IMR-90 (cell line): ENCODE results near the gene ELMO1. TPM values are rescaled to one million over a fixed set of nuclear protein-coding genes. Genes with fewer than 3 reads are reported as not detected.

Source experiments
- ATAC-seq: fragments of 200-7000 bp; cut with Tn5 transposase; 2 replicates; pipeline ENCODE4 v1.9.1; 2020; ENCODE audit warnings: low read depth, mild to moderate bottlenecking, moderate library complexity
- BruUV-seq: library from RNA; stranded (reverse); fragments of 400-500 nt; replicated peaks from 2 replicates; lab custom pipeline; 2021; lab: Mats Ljungman, UMichigan
- CTCF ChIA-PET: fragments of 300-600 bp; formaldehyde crosslinking; extraction: SDS; loops from one replicate; lab custom pipeline; 2021; ENCODE audit warnings: antibody characterized with exemption; lab: Yijun Ruan, JAX
- POLR2A ChIA-PET: fragments of 300-600 bp; sonication (Branson Sonifier 250); formaldehyde crosslinking; loops from one replicate; lab custom pipeline; 2022; ENCODE audit warnings: antibody characterized with exemption; ENCODE audit not compliant: unreplicated experiment; lab: Charles Lee
- DNase-seq: peaks from one replicate; pipeline ENCODE4 v3.0.0; 2013
- H2AFZ ChIP-seq: replicated peaks from 2 replicates; pipeline ENCODE3; 2013; ENCODE audit warnings: low read length, mild to moderate bottlenecking; ENCODE audit not compliant: poor library complexity
- H2AK5ac ChIP-seq: 2 replicates; pipeline ENCODE4 v1.6.1; 2013; ENCODE audit warnings: low read depth, low read length, inconsistent platforms
- H2AK9ac ChIP-seq: replicated peaks from 2 replicates; pipeline ENCODE3; 2013; ENCODE audit warnings: mild to moderate bottlenecking, low read depth, low read length, moderate library complexity; ENCODE audit not compliant: poor library complexity
- H2BK120ac ChIP-seq: 2 replicates; pipeline ENCODE4 v1.6.1; 2013; ENCODE audit warnings: low read depth, low read length, inconsistent platforms
- H2BK15ac ChIP-seq: 3 replicates; pipeline ENCODE4 v1.6.1; 2013; ENCODE audit warnings: low read depth, low read length, inconsistent platforms
- H2BK20ac ChIP-seq: 2 replicates; pipeline ENCODE4 v1.6.1; 2013; ENCODE audit warnings: low read depth, mild to moderate bottlenecking, inconsistent platforms, low read length, moderate library complexity
- H2BK5ac ChIP-seq: 2 replicates; pipeline ENCODE4 v1.6.1; 2013; ENCODE audit warnings: mild to moderate bottlenecking, low read depth, low read length, inconsistent platforms; ENCODE audit not compliant: poor library complexity, severe bottlenecking
- H3K14ac ChIP-seq: replicated peaks from 2 replicates; pipeline ENCODE4 v1.6.1; 2013; ENCODE audit warnings: low read depth, low read length, inconsistent platforms
- H3K18ac ChIP-seq: 2 replicates; pipeline ENCODE4 v1.6.1; 2013; ENCODE audit warnings: low read depth, low read length, control low read depth
- H3K23ac ChIP-seq: 2 replicates; pipeline ENCODE4 v1.6.1; 2013; ENCODE audit warnings: low read depth, low read length, inconsistent platforms
- H3K27ac ChIP-seq: 2 replicates; pipeline ENCODE4 v1.5.1; 2013; ENCODE audit warnings: mild to moderate bottlenecking, control low read depth, low read length; ENCODE audit not compliant: insufficient read depth
- H3K27me3 ChIP-seq: 2 replicates; pipeline ENCODE4 v1.6.1; 2013; ENCODE audit warnings: low read length; ENCODE audit not compliant: control insufficient read depth, insufficient read depth
- H3K36me3 ChIP-seq: 2 replicates; pipeline ENCODE4 v1.6.1; 2013; ENCODE audit warnings: low read length, mixed read lengths; ENCODE audit not compliant: control insufficient read depth, insufficient read depth
- H3K4ac ChIP-seq: 2 replicates; pipeline ENCODE4 v1.6.1; 2013; ENCODE audit warnings: low read depth, low read length, inconsistent platforms
- H3K4me1 ChIP-seq: 2 replicates; pipeline ENCODE4 v1.6.1; 2013; ENCODE audit warnings: low read length, mixed read lengths; ENCODE audit not compliant: control insufficient read depth, insufficient read depth
- H3K4me2 ChIP-seq: 2 replicates; pipeline ENCODE4 v1.6.1; 2013; ENCODE audit warnings: low read depth, mild to moderate bottlenecking, control low read depth, low read length, moderate library complexity
- H3K4me3 ChIP-seq: 2 replicates; pipeline ENCODE4 v1.5.1; 2013; ENCODE audit warnings: low read depth, mild to moderate bottlenecking, control low read depth, low read length, moderate library complexity; ENCODE audit not compliant: insufficient read depth
- H3K56ac ChIP-seq: 2 replicates; pipeline ENCODE4 v1.6.1; 2013; ENCODE audit warnings: low read length, inconsistent platforms; ENCODE audit not compliant: insufficient read depth; ENCODE audit errors: extremely low read depth
- H3K79me1 ChIP-seq, 2 experiments: 2 replicates each; pipeline ENCODE4 v1.6.1; 2013; ENCODE audit warnings: low read length in 2 of 2, inconsistent platforms in 1 of 2, low read depth in 1 of 2
- H3K9ac ChIP-seq: 2 replicates; pipeline ENCODE4 v1.6.1; 2013; ENCODE audit warnings: low read depth, low read length, control low read depth
- H3K9me1 ChIP-seq: 2 replicates; pipeline ENCODE4 v1.6.1; 2013; ENCODE audit warnings: low read length, inconsistent platforms; ENCODE audit not compliant: insufficient read depth
- H3K9me3 ChIP-seq: 2 replicates; pipeline ENCODE4 v1.6.1; 2013; ENCODE audit warnings: low read length; ENCODE audit not compliant: control insufficient read depth, insufficient read depth
- H4K20me1 ChIP-seq: 2 replicates; pipeline ENCODE4 v1.6.1; 2013; ENCODE audit warnings: low read length, inconsistent platforms; ENCODE audit not compliant: insufficient read depth
- H4K5ac ChIP-seq: 2 replicates; pipeline ENCODE4 v1.6.1; 2013; ENCODE audit warnings: mild to moderate bottlenecking, low read depth, low read length, control low read depth
- H4K8ac ChIP-seq, 2 experiments: 2 replicates each; pipeline ENCODE4 v1.6.1; 2013; ENCODE audit warnings: low read depth in 2 of 2, low read length in 2 of 2, control low read depth in 1 of 2, inconsistent platforms in 1 of 2
- H4K91ac ChIP-seq: 2 replicates; pipeline ENCODE4 v1.6.1; 2013; ENCODE audit warnings: low read depth, low read length, inconsistent platforms; ENCODE audit not compliant: insufficient read depth
- BHLHE40 ChIP-seq: fragments of 150-350 bp; IDR thresholded peaks from 2 replicates; pipeline ENCODE4 v1.6.1; 2016; ENCODE audit warnings: mild to moderate bottlenecking, low read depth, low read length
- CHD1 ChIP-seq: IDR thresholded peaks from 2 replicates; pipeline ENCODE4 v1.6.1; 2012; ENCODE audit warnings: low read depth, low read length, improper control_type of control experiment
- ELK1 ChIP-seq: fragments of 150-350 bp; IDR thresholded peaks from 2 replicates; pipeline ENCODE4 v1.6.1; 2016; ENCODE audit warnings: low read depth, mild to moderate bottlenecking, low read length, moderate library complexity, borderline replicate concordance
- FOS ChIP-seq: fragments of 150-350 bp; IDR thresholded peaks from 2 replicates; pipeline ENCODE4 v1.6.1; 2016; ENCODE audit warnings: low read depth, low read length
- MAFK ChIP-seq: IDR thresholded peaks from 2 replicates; pipeline ENCODE4 v1.6.1; 2012; ENCODE audit warnings: low read depth, low read length, improper control_type of control experiment
- MAZ ChIP-seq: IDR thresholded peaks from 2 replicates; pipeline ENCODE4 v1.6.1; 2012; ENCODE audit warnings: low read depth, mild to moderate bottlenecking, low read length, improper control_type of control experiment, moderate library complexity, borderline replicate concordance
- MXI1 ChIP-seq: IDR thresholded peaks from 2 replicates; pipeline ENCODE4 v1.6.1; 2012; ENCODE audit warnings: low read depth, mild to moderate bottlenecking, low read length, moderate library complexity, borderline replicate concordance
- NFE2L2 ChIP-seq: fragments of 150-350 bp; IDR thresholded peaks from 2 replicates; pipeline ENCODE4 v1.6.1; 2016; ENCODE audit warnings: low read depth, mild to moderate bottlenecking, low read length
- POLR2A ChIP-seq: IDR thresholded peaks from 2 replicates; pipeline ENCODE4 v1.6.1; 2012; ENCODE audit warnings: mild to moderate bottlenecking, low read depth, low read length
- WGBS, 2 experiments: methylation state at CpG; one replicate each; pipeline versions ENCODE4 v1.1.5 to v1.1.7; 2013; ENCODE audit warnings: missing lambda C conversion rate in 2 of 2; ENCODE audit not compliant: insufficient read length in 1 of 2; ENCODE audit errors: extremely low coverage in 2 of 2; 5-methylcytosine and 5-hydroxymethylcytosine counted together
- dilution Hi-C: fragments of 300-500 bp; cut with HindIII; formaldehyde crosslinking; loops from one replicate; pipeline ENCODE4 v1.14.3; 2018; ENCODE audit warnings: low sequenced_read_pairs; ENCODE audit not compliant: unreplicated experiment
- in situ Hi-C: fragments of 300-500 bp; cut with MboI; formaldehyde crosslinking; loops from 3 replicates; pipeline ENCODE4 v1.14.3; 2019; ENCODE audit warnings: low sequenced_read_pairs, inconsistent platforms, mixed read lengths
- intact Hi-C: fragments of 100-400 bp; cut with micrococcal nuclease; formaldehyde crosslinking; loops from 2 replicates; pipeline ENCODE4 v1.10.0; 2022
- polyA plus RNA-seq, 3 experiments: library from polyadenylated mRNA; depleted of rRNA; stranded (reverse); fragments of >200 nt; gene quantifications; 2 replicates each; pipeline ENCODE4 v1.2.3, GENCODE V29; 2012; ENCODE audit warnings: low replicate concordance in 1 of 3
- total RNA-seq: library from RNA; depleted of rRNA; stranded (reverse); fragments of >200 nt; gene quantifications from 2 replicates; pipeline ENCODE4 v1.2.3, GENCODE V29; 2012
- TF ChIP-seq, protein P1 (sequence below): conservative IDR thresholded peaks from 2 replicates; pipeline ENCODE4 v1.5.1; 2012; ENCODE audit warnings: mild to moderate bottlenecking, low read depth, low read length, improper control_type of control experiment
- TF ChIP-seq, protein P2 (sequence below): fragments of 150-350 bp; IDR thresholded peaks from 2 replicates; pipeline ENCODE4 v1.6.1; 2017; ENCODE audit warnings: mild to moderate bottlenecking, antibody characterized with exemption, low read length, low read depth

The ELMO1 gene
- total and polyA plus RNA-seq, 2 of the 4 experiments (the other 2 are of a cell fraction) = 0.03 TPM; not detected in 1

- H3K14ac ChIP-seq = no peak overlapping the region
- H3K56ac ChIP-seq = no peak overlapping the region
- H3K27ac ChIP-seq = no peak overlapping the region
- no peaks in the 10 kb centered on the region for H4K20me1 ChIP-seq
- H3K9ac ChIP-seq = no peak overlapping the region
- H3K18ac ChIP-seq = no peak overlapping the region
- H2AK9ac ChIP-seq = no peak overlapping the region
- no peak for ATAC-seq
- H3K27me3 ChIP-seq = no peaks in the 10 kb centered on the region
- H2BK5ac ChIP-seq = no peak overlapping the region
- H3K79me1 ChIP-seq = no peaks in the 10 kb centered on the region
- WGBS, 2 experiments = 100% methylated on average over 1 of the region's 5 CpGs; no CpG with 5 or more reads in 1 of the 2 experiments
- no peak overlapping the region for H4K8ac ChIP-seq
- dilution Hi-C loops = no loop called here
- no peak overlapping the region for H4K5ac ChIP-seq
- TF ChIP-seq FOS (no peak), CHD1 (no peak), POLR2A (no peak), MAFK (no peak), NFE2L2 (no peak), MAZ (no peak), BHLHE40 (no peak), ELK1 (no peak), MXI1 (no peak)
- TF ChIP-seq, protein P1, sequence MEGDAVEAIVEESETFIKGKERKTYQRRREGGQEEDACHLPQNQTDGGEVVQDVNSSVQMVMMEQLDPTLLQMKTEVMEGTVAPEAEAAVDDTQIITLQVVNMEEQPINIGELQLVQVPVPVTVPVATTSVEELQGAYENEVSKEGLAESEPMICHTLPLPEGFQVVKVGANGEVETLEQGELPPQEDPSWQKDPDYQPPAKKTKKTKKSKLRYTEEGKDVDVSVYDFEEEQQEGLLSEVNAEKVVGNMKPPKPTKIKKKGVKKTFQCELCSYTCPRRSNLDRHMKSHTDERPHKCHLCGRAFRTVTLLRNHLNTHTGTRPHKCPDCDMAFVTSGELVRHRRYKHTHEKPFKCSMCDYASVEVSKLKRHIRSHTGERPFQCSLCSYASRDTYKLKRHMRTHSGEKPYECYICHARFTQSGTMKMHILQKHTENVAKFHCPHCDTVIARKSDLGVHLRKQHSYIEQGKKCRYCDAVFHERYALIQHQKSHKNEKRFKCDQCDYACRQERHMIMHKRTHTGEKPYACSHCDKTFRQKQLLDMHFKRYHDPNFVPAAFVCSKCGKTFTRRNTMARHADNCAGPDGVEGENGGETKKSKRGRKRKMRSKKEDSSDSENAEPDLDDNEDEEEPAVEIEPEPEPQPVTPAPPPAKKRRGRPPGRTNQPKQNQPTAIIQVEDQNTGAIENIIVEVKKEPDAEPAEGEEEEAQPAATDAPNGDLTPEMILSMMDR = no peak
- TF ChIP-seq, protein P2, sequence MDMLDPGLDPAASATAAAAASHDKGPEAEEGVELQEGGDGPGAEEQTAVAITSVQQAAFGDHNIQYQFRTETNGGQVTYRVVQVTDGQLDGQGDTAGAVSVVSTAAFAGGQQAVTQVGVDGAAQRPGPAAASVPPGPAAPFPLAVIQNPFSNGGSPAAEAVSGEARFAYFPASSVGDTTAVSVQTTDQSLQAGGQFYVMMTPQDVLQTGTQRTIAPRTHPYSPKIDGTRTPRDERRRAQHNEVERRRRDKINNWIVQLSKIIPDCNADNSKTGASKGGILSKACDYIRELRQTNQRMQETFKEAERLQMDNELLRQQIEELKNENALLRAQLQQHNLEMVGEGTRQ = no peak
- H3K4me1 ChIP-seq = no peaks in the 10 kb centered on the region
- no peak overlapping the region for H3K4me2 ChIP-seq
- no peak overlapping the region for H3K4ac ChIP-seq
- H3K9me1 ChIP-seq = no peaks in the 10 kb centered on the region
- no peak overlapping the region for H2AK5ac ChIP-seq
- intact Hi-C loops = no loop called here
- no TSS peak for BruUV-seq
- POLR2A ChIA-PET = no interaction called here
- H4K91ac ChIP-seq = no peak overlapping the region
- no peak for DNase-seq
- CTCF ChIA-PET = no interaction called here
- in situ Hi-C loops = no loop called here
- no peak overlapping the region for H2BK120ac ChIP-seq
- H3K36me3 ChIP-seq = no peaks in the 10 kb centered on the region
- peaks cover 26% of the 10 kb centered on the region for H3K9me3 ChIP-seq
- H2AFZ ChIP-seq = no peak overlapping the region
- no peak overlapping the region for H3K4me3 ChIP-seq
- no peak overlapping the region for H3K23ac ChIP-seq
- no peak overlapping the region for H2BK15ac ChIP-seq
- H2BK20ac ChIP-seq = no peak overlapping the region
Measured at GRCh38 chr7:37336259-37336658, 112.4 kb downstream of the ELMO1 start.
